WTC11 (cell line): Measurements from ENCODE around the gene DPCD. TPM values are rescaled to one million over a fixed set of nuclear protein-coding genes. Genes with fewer than 3 reads are reported as not detected.

Experiments
- ATAC-seq: fragments of 200-7000 bp; cut with Tn5 transposase; 2 replicates; pipeline ENCODE4 v1.10.0; 2021; ENCODE audit warnings: mild to moderate bottlenecking, moderate library complexity
- CTCF ChIA-PET: fragments of 300-600 bp; sonication (Branson Sonifier 250); formaldehyde crosslinking; loops from one replicate; lab custom pipeline; 2021; ENCODE audit warnings: antibody characterized with exemption; lab: Charles Lee
- POLR2A ChIA-PET: fragments of 350-600 bp; sonication (Branson Sonifier 250); formaldehyde crosslinking; loops from one replicate; lab custom pipeline; 2021; ENCODE audit warnings: antibody characterized with exemption; lab: Charles Lee
- DNase-seq: peaks from one replicate; pipeline ENCODE4 v3.0.0; 2021; ENCODE audit warnings: low spot score
- H3K27ac Mint-ChIP-seq: 2 replicates; pipeline ENCODE4 v1.8.0; 2021; ENCODE audit warnings: mixed read lengths
- H3K27me3 Mint-ChIP-seq: 2 replicates; pipeline ENCODE4 v1.8.0; 2021; ENCODE audit warnings: low read depth, mild to moderate bottlenecking, moderate library complexity, mixed read lengths
- H3K36me3 Mint-ChIP-seq: 2 replicates; pipeline ENCODE4 v1.8.0; 2021; ENCODE audit warnings: mixed read lengths
- H3K4me1 Mint-ChIP-seq: 2 replicates; pipeline ENCODE4 v1.8.0; 2022; ENCODE audit warnings: mixed read lengths
- H3K4me3 Mint-ChIP-seq: 2 replicates; pipeline ENCODE4 v1.8.0; 2021; ENCODE audit warnings: mild to moderate bottlenecking, moderate library complexity, mixed read lengths
- H3K9me3 Mint-ChIP-seq: 2 replicates; pipeline ENCODE4 v1.8.0; 2021; ENCODE audit warnings: mixed read lengths
- ATF1 ChIP-seq: sonication (generic); formaldehyde crosslinking; IDR thresholded peaks from 2 replicates; pipeline ENCODE4 v1.8.1; 2023; ENCODE audit warnings: mild to moderate bottlenecking, moderate library complexity, missing genetic modification reagents
- CBFB ChIP-seq: sonication (generic); formaldehyde crosslinking; IDR thresholded peaks from 2 replicates; pipeline ENCODE4 v1.8.1; 2022; ENCODE audit warnings: mild to moderate bottlenecking, low read depth, missing genetic modification reagents
- CDX4 ChIP-seq: fragments of 250-450 bp; sonication (Bioruptor Pico); IDR thresholded peaks from 2 replicates; pipeline ENCODE4 v1.9.0; 2021; ENCODE audit warnings: moderate library complexity, mild to moderate bottlenecking, inconsistent platforms, borderline replicate concordance
- CTCF ChIP-seq: fragments of 200-600 bp; IDR thresholded peaks from 2 replicates; pipeline ENCODE4 v1.8.0; 2022; ENCODE audit warnings: antibody characterized with exemption
- ELF4 ChIP-seq: sonication (generic); formaldehyde crosslinking; IDR thresholded peaks from 2 replicates; pipeline ENCODE4 v1.8.1; 2022; ENCODE audit warnings: low read depth, mild to moderate bottlenecking, moderate library complexity, missing genetic modification reagents
- ETV6 ChIP-seq: sonication (generic); formaldehyde crosslinking; IDR thresholded peaks from 2 replicates; pipeline ENCODE4 v1.8.1; 2022; ENCODE audit warnings: mild to moderate bottlenecking, missing genetic modification reagents
- FOXP1 ChIP-seq: sonication (generic); formaldehyde crosslinking; IDR thresholded peaks from 2 replicates; pipeline ENCODE4 v1.8.0; 2022; ENCODE audit warnings: missing genetic modification reagents, mild to moderate bottlenecking, moderate library complexity, borderline replicate concordance
- NFE2L1 ChIP-seq: sonication (generic); formaldehyde crosslinking; IDR thresholded peaks from 2 replicates; pipeline ENCODE4 v1.8.1; 2023; ENCODE audit warnings: missing genetic modification reagents
- NFYB ChIP-seq: sonication (generic); formaldehyde crosslinking; conservative IDR thresholded peaks from 2 replicates; pipeline ENCODE4 v1.8.0; 2022; ENCODE audit warnings: low read depth, missing genetic modification reagents
- NR3C1 ChIP-seq: sonication (generic); formaldehyde crosslinking; conservative IDR thresholded peaks from 2 replicates; pipeline ENCODE4 v1.8.1; 2023; ENCODE audit warnings: low read depth, mild to moderate bottlenecking, missing genetic modification reagents
- RORB ChIP-seq: fragments of 250-450 bp; sonication (Bioruptor Pico); IDR thresholded peaks from 2 replicates; pipeline ENCODE4 v1.9.0; 2021; ENCODE audit warnings: mild to moderate bottlenecking
- TCF7 ChIP-seq: sonication (generic); formaldehyde crosslinking; IDR thresholded peaks from 2 replicates; pipeline ENCODE4 v1.8.0; 2022; ENCODE audit warnings: mild to moderate bottlenecking, low read depth, missing genetic modification reagents, moderate library complexity
- ZBTB43 ChIP-seq: sonication (generic); formaldehyde crosslinking; IDR thresholded peaks from 2 replicates; pipeline ENCODE4 v1.8.1; 2023; ENCODE audit warnings: mild to moderate bottlenecking, missing genetic modification reagents
- ZNF138 ChIP-seq: sonication (generic); formaldehyde crosslinking; conservative IDR thresholded peaks from 2 replicates; pipeline ENCODE4 v1.8.1; 2022; ENCODE audit warnings: mild to moderate bottlenecking, moderate library complexity, missing genetic modification reagents
- ZNF232 ChIP-seq: sonication (generic); formaldehyde crosslinking; IDR thresholded peaks from 2 replicates; pipeline ENCODE4 v1.8.0; 2022; ENCODE audit warnings: mild to moderate bottlenecking, missing genetic modification reagents
- ZNF416 ChIP-seq: fragments of 250-450 bp; sonication (Bioruptor Pico); IDR thresholded peaks from 2 replicates; pipeline ENCODE4 v1.9.0; 2021; ENCODE audit warnings: mild to moderate bottlenecking, inconsistent platforms
- ZNF512 ChIP-seq: sonication (generic); formaldehyde crosslinking; IDR thresholded peaks from 2 replicates; pipeline ENCODE4 v1.8.1; 2022; ENCODE audit warnings: missing genetic modification reagents, borderline replicate concordance
- total RNA-seq: library from RNA; stranded (reverse); gene quantifications from 3 replicates; pipeline ENCODE4 v1.2.3, GENCODE V29; 2021
- TF ChIP-seq, protein P1 (sequence below): sonication (generic); formaldehyde crosslinking; IDR thresholded peaks from 2 replicates; pipeline ENCODE4 v1.8.0; 2022; ENCODE audit warnings: mild to moderate bottlenecking, missing genetic modification reagents
- TF ChIP-seq, protein P2 (sequence below): sonication (generic); formaldehyde crosslinking; IDR thresholded peaks from 2 replicates; pipeline ENCODE4 v1.8.0; 2022; ENCODE audit warnings: mild to moderate bottlenecking, missing genetic modification reagents
- TF ChIP-seq, protein P3 (sequence below): fragments of 250-450 bp; sonication (Bioruptor Pico); IDR thresholded peaks from 2 replicates; pipeline ENCODE4 v1.8.0; 2021; ENCODE audit warnings: mild to moderate bottlenecking

Gene DPCD
- total RNA-seq, 1 experiment from 2014 or later: 21.8 TPM

DNA sequence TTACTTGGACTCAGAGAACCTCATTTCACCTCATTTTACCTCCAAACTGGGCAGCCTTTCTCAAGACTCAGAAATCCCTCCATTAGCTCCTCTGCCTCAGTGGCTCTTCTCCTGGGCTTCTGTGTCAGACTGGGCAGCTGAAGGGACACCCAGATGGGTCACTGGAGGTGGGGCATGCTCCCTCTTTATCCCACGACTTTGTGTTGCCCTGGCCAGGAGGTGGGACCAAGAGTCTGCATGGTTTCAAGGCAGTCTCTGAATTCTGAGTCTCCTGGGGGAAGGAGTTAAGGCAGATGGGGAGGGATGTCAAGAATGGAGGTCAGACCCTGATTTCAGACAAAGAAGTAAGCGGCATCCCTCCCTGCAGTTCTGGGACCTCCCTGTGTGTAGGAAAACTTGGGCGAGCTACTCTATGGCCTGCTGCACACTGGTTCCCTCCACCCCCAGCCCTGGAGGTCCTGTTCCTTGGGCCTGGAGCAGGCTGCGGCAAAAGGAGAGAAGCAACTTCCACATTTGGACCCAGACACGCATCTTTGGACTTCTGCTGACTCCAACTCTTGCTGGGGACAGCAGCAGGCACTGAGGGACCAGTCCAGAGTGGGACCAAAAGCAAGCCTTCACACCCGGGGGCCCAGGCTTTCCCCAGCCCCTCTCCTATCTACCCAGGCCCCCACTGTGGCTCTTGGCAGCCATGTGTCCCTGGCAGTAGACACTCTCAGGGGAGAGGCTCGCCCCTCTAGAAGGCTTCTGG, 10.8 kb upstream of the DPCD start:
- H3K27ac Mint-ChIP-seq: no peak overlapping the region
- CTCF ChIA-PET: interaction anchor here (0.8 to 2.0 kb wide), 4 partner anchors 10 to 289 kb away, joined by 3 to 10 read pairs (median 3); partner anchors contain the start of gene POLL
- H3K4me1 Mint-ChIP-seq: peaks cover 24% of the 10 kb centered on the region
- peaks cover 17% of the 10 kb centered on the region for H3K27me3 Mint-ChIP-seq
- ATAC-seq (no peak), DNase-seq (no peak)
- TF ChIP-seq RORB (CRISPR knock-in tag): no peak
- no peak for TF ChIP-seq ZNF416 (CRISPR knock-in tag)
- no peak for TF ChIP-seq ELF4 (CRISPR knock-in tag)
- TF ChIP-seq, protein P1, sequence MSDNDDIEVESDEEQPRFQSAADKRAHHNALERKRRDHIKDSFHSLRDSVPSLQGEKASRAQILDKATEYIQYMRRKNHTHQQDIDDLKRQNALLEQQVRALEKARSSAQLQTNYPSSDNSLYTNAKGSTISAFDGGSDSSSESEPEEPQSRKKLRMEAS: no peak
- no peak for TF ChIP-seq ETV6 (CRISPR knock-in tag)
- no peak for TF ChIP-seq ZNF512 (CRISPR knock-in tag)
- TF ChIP-seq NFYB: no peak
- TF ChIP-seq CDX4 (CRISPR knock-in tag): no peak
- no peak for TF ChIP-seq CBFB (CRISPR knock-in tag)
- TF ChIP-seq NR3C1 (CRISPR knock-in tag): no peak
- no peak for TF ChIP-seq NFE2L1 (CRISPR knock-in tag)
- no peak for TF ChIP-seq ZNF232 (CRISPR knock-in tag)
- TF ChIP-seq, protein P2, sequence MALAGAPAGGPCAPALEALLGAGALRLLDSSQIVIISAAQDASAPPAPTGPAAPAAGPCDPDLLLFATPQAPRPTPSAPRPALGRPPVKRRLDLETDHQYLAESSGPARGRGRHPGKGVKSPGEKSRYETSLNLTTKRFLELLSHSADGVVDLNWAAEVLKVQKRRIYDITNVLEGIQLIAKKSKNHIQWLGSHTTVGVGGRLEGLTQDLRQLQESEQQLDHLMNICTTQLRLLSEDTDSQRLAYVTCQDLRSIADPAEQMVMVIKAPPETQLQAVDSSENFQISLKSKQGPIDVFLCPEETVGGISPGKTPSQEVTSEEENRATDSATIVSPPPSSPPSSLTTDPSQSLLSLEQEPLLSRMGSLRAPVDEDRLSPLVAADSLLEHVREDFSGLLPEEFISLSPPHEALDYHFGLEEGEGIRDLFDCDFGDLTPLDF: no peak
- TF ChIP-seq ZNF138 (CRISPR knock-in tag): no peak
- no peak for TF ChIP-seq ZBTB43 (CRISPR knock-in tag)
- no peak for TF ChIP-seq TCF7
- TF ChIP-seq CTCF: no peak
- no peak for TF ChIP-seq FOXP1
- TF ChIP-seq ATF1 (CRISPR knock-in tag): no peak
- TF ChIP-seq, protein P3, sequence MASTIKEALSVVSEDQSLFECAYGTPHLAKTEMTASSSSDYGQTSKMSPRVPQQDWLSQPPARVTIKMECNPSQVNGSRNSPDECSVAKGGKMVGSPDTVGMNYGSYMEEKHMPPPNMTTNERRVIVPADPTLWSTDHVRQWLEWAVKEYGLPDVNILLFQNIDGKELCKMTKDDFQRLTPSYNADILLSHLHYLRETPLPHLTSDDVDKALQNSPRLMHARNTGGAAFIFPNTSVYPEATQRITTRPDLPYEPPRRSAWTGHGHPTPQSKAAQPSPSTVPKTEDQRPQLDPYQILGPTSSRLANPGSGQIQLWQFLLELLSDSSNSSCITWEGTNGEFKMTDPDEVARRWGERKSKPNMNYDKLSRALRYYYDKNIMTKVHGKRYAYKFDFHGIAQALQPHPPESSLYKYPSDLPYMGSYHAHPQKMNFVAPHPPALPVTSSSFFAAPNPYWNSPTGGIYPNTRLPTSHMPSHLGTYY (CRISPR knock-in tag): no peak
- TF ChIP-seq, all 79 proteins: peak for 0
- Mint-ChIP-seq H3K4me3 (no peak overlapping the region), H3K36me3 (peaks cover 18% of the 10 kb centered on the region), H3K9me3 (peaks cover 3% of the 10 kb centered on the region; the same call in 1 of the 2 replicates)
- POLR2A ChIA-PET: interaction anchor here (0.7 kb wide), 1 partner anchor 241 kb away, joined by 6 read pairs; the partner anchor contains the start of gene OGA
